AG08396 (cell line): Measurements from ENCODE around the gene HEXA.

ENCODE experiments used
- DNase-seq: peaks from one replicate; pipeline ENCODE4 v3.0.0; 2012; ENCODE audit warnings: low spot score, mixed read lengths

The HEXA gene

DNA sequence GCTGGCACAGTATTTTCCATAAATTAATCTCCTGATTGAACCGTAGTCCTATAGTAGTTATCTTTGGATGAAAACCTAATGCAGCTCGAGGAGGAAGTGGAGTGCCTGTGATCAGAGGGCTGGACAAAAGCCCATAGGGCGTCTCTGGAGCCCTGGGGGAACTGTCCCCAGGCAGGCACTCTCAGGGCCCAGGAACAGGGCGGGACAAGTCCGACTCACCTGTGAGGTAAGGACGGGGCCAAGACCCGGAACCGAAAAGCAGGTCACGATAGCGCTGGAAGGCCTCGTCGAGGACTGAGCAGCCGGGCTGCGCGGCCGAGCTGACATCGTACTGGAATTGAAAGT, 341 bp downstream of the HEXA start:
- DNase-seq: peak; percentile 26

DNA sequence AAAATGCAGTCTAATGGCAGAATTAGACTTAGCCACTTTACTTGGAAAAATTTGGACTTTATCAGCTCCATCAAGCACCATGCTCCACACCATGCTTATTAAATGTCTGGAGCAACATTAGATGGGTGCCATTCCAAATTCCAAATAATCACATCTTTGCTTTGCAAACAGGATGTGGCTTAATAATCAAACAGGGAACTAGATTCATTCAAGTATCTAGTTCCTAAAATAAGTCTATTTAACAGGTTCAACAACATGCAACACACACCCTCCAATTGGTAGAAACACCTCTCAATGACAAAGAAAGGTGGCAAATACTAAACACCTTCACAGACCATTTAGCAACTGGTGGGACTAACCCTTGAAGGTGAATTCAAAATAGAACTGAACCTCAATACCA, 3.5 kb downstream of the HEXA start:
- no peak for DNase-seq

- no peak for DNase-seq
Observed at GRCh38 chr15:72369964-72370363, 5.8 kb downstream of the HEXA start.

GRCh38 chr15:72368899-72369298, 6.9 kb downstream of the HEXA start:
- no peak for DNase-seq

DNA sequence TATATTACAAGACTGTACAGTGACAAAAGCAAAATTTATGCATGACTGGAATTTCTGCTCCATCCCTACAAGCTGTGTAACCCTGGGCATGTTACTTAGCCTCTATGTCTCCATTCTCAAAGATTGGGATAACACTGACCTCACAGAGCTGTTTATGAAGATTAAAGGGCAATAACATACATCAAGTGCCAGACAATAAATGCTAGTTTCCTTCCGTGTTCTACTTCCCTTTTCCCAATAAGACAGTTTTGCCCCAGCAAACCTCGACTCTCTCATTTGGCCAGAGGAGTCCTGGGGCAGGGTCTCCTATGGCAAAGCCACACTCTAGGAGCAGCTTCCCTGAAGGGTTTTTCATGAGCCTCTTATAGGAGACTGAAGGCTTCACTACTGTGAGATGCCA, 7.5 kb downstream of the HEXA start:
- DNase-seq: no peak

DNA sequence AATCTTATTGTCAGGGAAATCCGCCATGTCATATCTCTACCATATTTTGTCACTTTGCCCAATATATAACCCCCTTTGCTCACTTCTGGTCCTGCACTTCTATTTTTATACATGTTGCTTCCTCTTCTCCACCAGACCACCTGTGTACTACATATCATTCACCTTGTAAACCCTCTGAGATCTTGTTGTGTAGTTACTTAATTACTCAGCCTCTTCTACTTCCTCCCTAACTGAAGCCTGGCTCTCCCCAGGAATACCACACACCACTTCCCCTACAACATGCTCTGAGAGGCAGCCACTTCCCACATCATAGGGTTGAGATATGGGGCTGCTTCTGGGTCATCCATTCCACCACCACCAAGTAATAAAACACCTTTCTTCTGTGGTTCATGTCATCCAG, 10.0 kb downstream of the HEXA start:
- DNase-seq: no peak

- DNase-seq: no peak
Observed at GRCh38 chr15:72361176-72361575, 14.6 kb downstream of the HEXA start.

DNA sequence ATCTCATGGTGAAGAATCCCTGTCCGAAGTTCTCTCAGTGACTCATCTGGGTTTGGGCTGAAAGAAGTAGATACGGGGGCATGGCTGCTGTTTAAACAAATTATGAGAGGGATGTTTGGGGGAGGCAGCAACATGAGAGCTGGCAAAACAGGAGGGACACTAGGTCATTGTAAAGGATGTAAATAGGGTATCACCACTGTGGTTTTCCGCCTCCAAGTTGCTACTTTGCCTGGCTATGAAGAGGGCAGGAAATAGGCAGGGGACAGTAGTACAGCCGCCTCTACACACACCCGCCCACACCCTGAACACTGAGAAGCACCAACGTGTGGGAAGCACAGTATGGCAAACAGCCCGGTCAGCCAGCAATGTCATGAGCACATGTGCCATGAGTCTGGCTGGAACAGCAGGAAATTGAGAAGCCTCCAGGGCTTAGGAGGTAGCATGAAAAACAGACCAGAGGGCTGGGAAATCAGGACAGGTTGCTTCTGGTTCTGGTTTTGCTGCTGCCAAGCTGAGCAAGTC, 17.1 kb downstream of the HEXA start:
- DNase-seq: peak; percentile 54

DNA sequence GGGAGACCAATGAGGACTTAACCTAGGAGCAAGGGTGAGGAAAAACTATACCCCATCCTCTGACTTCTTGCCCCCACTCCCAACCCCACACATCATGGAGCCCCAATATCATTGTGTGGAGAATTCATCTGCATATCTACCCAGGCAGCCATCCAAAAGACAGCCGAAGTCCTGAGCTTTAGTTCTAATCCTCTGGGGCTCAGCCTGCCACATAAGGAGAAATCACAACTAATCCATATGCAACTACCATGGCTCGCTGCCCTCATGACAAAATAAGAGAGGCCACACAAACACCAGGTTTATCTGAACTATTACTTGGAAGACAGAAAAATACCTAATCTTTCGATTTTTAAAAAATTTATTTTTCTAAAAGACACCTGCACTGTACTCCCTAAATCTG, 17.7 kb downstream of the HEXA start:
- DNase-seq: no peak

DNA sequence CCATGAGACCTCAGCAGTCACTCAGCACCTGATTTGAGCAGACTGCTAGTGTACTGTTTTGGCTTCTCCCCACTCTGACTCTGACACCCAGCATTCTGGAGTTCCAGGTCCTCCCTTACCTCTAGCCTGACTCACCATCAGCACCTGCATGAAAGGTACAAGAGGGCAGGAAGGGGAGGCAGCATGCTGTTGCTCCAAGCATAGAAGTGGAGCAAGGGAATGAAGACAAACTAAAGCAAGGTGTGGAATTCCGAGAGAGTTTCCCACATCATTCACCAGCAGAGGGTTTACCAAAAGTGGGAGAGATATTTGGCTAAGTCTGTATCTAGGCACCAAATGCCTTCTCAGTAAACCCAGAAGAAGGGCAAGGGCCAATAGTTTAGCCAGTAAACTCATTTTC, 21.3 kb downstream of the HEXA start:
- no peak for DNase-seq

DNA sequence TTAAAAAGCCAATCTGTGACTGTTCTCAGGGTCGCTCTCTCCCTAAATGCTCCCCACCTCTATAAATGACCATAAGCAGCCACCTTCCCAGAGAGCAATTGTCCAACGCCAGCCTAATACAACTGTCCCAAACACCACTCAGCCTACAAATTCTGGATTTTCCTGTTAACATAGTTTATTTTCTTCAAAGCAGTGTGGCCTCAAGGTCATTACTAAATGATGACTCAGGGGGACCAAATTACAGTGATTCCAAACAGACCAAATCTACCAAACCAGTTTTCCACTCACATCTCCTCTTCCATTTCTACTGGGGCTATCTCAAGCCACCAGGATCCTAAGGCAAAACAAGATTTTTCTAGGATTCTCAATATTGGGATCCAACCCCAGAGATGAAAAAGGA, 22.5 kb downstream of the HEXA start:
- peak; percentile 43 for DNase-seq

DNA sequence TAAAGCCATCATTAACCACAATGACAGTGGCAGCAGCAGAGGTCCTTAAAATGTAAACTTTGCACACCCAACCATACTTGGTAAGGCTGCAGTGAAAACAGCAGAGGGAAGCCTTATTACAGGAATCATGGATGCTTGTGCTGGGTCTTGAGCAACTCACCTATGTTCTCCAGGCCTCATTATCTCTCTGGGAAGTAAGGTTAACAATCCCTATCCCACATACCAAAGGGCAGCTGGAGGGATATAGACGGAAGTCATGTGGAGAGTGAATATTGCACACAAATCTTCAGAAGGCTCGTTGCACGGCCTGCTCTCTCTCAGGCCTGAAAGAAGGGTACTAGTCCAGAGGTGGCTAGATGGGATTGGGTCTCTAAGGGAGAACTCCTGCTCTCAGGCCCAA, 30.0 kb downstream of the HEXA start:
- DNase-seq: no peak

DNA sequence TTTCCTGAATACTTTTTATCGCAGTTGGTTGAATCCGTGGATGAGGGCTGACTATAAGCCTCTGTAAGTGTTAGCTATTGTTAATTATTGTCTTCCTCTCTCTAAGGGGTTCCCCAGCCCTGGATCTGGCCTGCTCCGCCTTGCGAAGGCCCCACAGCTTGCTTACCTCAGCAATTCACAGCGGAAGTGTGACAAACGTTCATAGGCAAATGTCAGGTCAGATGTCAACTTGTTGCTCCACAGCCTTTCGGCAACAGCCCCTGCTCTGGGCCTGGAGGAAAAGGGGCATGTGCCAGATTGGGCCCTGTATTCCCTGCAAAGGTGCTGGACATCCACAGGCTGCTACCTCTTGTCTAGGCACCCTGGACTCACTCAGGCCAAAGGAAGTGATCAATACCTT, 30.5 kb downstream of the HEXA start:
- no peak for DNase-seq

- no peak for DNase-seq
Observed at GRCh38 chr15:72344602-72345001, 31.2 kb downstream of the HEXA start.

DNA sequence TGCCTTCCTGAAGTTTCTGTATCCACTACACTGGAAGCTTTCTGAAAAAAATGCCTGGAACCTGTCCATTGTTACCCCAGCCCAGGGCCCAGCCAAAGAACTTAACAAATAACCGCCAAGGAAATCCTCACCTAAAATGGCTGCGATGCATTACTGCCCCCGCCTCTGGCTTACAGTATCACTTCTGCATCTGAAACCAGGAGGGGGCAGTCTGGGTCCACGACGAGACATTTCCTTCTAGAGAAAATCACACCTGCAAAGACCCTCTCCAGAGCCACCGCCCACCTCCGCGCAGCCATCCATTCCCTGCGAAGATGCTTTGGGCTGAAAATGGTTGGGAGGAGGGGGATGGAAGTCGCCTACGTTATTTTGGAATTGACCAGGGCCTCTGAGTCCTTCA, 33.4 kb downstream of the HEXA start:
- no peak for DNase-seq

GRCh38 chr15:72341361-72341760, 34.5 kb downstream of the HEXA start:
- DNase-seq: no peak

DNA sequence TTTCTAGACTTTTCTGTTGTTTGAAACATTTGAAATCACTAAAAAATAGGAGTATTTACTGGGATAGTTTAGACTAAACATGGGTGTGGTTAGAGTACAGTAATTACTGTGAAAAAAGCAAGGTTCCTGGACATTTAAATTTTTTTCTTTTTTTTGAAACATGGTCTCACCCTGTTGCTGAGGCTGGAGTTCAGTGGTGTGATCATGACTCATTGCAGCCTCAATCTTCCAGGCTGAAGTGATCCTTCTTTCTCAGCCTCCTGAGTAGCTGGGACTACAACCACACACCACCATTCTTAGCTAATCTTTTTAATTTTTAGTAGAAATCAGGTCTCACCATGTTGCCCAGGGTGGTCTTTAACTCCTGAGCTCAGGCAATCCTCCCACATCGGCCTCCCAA, 35.4 kb downstream of the HEXA start:
- DNase-seq: no peak

DNA sequence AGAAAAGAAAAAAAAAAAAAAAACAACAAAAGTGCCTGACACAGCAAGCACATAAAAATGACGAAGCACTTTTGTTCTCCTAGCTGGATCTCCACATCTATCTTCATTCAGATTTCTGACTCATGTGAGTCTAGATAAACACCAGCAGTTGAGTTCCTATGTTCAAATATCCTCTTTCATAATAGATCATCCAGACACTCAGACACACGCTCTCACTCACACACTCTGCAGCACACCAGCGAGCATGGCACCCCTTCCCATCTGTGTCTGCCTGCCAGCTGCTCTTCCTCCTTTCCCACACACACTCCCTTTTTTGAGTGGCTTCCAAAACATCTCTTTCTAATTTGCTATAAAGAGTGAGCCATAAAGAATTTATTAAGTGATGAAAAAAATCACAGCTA, 36.0 kb downstream of the HEXA start:
- DNase-seq: peak; percentile 60

GRCh38 chr15:72338617-72339321, 37.0 kb downstream of the HEXA start:
- peak; percentile 60 for DNase-seq

GRCh38 chr15:72338148-72338547, 37.7 kb downstream of the HEXA start:
- no peak for DNase-seq

- peak; percentile 2 for DNase-seq
Observed at GRCh38 chr15:72334842-72335241, 41.0 kb downstream of the HEXA start.

DNA sequence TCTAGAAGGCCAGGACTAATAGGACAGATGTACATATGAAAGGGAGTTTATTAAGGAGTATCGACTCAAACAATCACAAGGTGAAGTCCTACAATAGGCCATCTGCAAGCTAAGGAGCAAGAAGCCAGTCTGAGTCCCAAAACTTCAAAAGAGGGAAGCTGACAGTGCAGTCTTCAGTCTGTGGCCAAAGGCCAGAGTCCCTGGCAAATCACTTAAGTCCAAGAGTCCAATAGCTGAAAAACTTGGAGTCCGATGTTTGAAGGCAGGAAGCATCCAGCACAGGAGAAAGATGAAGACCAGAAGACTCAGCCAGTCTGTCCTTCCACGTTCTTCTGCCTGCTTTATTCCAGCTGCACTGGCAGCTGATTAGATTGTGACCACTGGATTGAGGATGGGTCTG, 44.8 kb downstream of the HEXA start:
- DNase-seq: no peak

DNA sequence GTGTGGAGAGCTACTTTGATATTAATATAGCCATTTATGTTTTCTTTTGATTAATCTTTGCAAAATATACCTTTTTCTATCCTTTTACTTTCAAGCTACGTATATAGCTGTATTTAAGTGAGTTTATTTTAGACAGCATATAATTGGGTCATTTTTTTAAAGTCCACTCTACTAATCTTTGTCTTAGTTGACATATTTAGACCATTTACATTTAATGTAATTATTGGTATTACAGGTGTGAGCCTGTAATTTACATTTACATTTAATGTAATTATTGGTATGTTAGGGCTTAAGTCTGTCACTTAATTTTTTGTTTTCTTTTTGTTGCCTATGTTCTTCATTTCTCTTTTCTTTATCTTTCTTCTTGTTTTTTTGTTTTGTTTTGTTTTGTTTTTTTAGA, 52.1 kb downstream of the HEXA start:
- no peak for DNase-seq

DNA sequence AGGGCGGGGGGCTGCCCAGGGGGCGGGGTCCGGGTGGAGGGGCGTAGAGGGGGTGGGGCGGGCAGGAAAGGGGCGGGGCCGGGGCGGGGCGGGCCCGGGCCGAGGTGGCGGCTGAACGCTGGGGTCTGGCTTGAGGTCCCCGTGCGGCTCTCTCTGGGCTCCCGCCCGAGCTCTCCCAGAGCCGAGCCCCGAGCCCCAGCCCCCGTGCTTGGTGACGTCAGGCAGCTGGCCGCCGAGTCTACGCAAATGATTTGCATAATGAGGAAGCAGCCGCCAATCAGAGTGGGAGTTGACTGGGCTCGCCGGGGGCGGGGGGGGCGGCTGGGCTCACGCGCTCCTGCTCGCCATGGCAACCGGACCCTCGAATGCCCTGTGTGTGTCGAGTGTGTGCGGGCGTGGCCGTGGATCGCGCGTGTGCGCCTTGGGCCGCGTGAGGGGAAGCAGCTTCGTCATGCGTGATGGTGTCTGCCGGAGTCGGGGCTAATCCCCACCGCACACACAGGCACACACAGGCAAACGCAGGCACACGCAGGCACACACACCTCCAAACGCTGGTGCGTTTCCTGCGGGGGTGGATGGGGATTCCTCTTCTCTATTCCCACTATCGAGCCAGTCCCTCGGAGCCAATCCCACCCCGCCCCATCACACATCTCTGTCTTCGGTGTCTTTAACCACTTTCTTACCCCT, 55.7 kb downstream of the HEXA start, which contains the start of gene CELF6:
CELF6 (minus strand) TSS at position 173 of the 687 bp plus-strand sequence. CDS start 283 bp downstream, outside the sequence.
- DNase-seq: peak; percentile 92
